ENCODE results near the gene NME1.
"Not testable (repeated sequence)": the region's sequence is repeated elsewhere in the genome, so short reads cannot be mapped to it uniquely, and the experiment has no call there.

The NME1 gene

DNA sequence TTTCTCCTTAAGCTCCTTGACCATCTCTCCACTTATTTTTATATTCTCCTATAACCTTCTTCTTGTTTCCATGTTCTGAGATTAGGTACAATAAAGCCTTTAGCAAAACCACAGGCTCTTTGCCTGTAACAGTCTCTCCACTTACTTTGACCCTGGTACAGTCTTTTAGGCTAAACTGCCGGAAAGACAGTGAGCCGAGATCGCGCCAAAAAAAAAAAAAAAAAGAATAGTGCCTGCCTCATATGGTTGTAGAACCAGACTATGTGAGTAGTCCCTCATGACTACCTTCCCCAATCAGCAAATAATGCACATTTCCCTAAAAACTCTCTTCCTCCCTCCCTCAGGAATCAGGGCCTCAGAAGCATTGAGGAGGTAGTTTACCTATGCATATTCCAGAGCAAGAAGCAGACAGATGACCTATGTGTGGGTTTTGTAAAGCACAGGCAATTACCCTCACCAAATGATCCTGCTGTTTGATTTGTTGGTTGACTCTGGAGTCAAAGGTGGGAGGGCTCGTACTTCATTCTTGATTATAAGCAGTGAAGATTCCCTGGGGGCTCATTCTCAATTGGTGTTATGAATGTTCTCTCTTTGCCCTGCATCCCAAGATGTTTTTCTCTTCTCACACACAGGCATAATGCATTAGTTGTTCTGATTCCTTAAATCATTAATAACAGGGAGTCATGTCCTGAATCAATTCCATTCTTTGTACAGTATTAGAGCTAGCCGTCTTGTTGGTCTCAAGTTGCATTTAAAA, 8.9 kb upstream of the NME1 start:
- DNase-seq (ENCODE audit: low read depth) = no peak

DNA sequence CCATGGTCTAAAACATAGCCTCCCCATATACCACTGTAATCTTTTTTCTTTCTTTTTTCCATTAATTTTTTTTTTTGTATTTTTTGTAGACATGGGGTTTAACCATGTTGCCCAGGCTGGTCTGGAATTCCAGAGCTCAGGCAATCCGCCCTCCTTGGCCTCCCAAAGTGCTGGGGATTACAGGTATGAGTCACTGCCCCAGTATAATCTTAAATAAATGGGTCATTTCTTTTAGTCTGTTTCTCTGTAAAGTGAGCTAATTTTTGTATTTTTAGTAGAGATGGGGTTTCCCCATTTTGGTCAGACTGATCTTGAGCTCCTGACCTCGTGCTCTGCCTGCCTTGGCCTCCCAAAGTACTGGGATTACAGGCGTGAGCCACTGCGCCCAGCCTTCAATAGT, 5.7 kb upstream of the NME1 start:
- DNase-seq (ENCODE audit: low read depth) = no peak

DNA sequence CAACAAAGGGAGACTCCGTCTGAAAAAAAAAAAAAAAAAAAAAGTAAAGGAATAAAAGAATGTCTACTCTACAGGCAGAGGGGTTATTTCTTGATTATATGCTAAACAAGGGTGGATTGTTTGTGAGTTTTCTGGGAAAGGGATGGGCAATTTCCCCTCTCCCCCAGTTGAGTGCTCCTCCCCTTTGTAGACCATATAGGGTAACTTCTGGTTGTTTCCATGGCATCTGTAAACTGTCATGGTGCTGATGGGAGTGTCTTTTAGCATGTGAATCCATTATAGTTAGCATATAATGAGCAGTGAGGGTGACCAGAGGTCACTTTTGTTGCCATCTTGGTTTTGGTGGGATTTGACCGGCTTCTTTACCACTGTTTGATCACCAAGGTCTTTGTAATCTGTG, 4.2 kb upstream of the NME1 start:
- no peak for DNase-seq (ENCODE audit: low read depth)

DNA sequence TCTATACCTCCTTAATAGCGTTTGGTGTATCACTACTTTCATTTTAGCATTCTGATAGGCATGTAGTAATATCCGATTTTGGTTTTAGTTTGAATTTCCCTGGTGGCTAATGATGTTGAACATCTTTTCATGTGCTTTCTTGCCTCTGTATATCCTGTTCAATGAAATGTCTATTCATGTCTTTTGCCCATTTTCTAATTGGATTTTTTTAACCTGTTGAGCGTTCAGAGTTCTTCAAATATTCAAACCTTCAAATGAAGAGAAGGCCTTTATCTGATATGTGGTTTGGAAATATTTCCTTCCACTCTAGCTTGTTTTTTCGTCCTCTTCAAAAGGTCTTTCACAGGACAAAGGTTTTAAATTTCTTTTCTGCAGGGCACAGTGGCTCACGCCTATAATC, 2.4 kb upstream of the NME1 start:
- DNase-seq (ENCODE audit: low read depth) = no peak

DNA sequence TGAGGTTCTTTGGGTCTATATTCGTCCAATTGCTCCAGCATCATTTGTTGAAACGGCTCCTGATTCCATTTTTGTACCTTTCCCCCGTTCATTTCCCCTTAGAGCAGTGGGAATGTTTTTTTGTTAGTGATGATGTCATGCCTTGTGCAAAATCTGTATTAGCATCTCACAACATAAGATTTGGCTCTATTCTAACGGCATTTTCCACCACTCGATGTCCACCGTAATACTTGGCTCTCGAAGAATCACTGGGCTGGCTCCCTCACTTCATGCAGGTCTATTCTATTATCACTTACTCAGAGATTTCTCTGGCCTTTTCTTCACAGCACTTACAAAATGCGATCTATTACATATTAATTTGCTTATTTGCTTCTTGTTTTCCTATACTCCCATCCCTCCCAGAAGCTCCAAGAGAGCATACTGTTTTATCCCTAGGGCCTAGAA, 571 bp upstream of the NME1 start:
- DNase-seq (ENCODE audit: low read depth) = no peak

DNA sequence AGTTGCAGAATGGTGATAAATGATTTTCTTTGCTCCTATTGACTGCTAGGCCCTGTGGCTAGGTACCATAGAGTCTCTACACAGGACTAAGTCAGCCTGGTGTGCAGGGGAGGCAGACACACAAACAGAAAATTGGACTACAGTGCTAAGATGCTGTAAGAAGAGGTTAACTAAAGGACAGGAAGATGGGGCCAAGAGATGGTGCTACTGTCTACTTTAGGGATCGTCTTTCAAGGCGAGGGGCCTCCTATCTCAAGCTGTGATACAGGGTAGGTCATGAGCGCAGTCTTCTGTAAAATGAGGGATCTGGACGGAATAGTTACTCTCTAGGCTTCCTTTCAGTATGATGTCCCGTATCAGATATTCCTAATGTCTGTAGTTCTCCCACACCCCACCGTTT, 817 bp downstream of the NME1 start:
- no peak for DNase-seq (ENCODE audit: low read depth)

DNA sequence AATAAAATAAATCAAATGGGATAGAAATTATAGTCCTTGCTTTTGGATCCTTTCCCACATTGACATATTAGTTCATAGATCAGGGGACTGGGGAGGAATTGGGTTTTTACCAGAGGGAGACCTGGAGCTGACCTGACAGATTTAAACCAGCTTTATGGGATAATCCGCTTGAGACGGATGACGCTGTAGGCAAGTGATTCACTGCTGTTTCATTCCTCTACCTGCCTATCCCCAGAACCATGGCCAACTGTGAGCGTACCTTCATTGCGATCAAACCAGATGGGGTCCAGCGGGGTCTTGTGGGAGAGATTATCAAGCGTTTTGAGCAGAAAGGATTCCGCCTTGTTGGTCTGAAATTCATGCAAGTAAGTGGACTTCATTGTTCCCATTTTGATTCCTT, 2.1 kb downstream of the NME1 start:
- no peak for DNase-seq (ENCODE audit: low read depth)

DNA sequence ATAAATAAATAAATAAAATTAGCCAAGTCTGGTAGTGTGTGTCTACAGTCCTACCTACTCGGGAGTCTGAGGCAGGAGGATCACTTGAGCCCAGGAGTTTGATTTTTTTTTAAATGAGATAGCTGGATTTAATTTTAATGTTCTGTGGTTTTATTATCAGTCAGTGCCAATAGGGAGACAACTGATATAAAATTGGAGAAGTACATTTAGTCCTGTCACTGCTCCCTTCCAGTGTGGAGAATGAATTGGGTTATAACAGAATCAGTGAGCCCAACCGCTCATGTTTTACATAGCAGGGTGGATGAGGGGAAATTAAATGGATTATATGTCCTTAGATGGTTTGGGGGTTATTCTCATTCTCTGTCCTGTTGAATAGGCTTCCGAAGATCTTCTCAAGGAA, 6.2 kb downstream of the NME1 start:
- no peak for DNase-seq (ENCODE audit: low read depth)

DNA sequence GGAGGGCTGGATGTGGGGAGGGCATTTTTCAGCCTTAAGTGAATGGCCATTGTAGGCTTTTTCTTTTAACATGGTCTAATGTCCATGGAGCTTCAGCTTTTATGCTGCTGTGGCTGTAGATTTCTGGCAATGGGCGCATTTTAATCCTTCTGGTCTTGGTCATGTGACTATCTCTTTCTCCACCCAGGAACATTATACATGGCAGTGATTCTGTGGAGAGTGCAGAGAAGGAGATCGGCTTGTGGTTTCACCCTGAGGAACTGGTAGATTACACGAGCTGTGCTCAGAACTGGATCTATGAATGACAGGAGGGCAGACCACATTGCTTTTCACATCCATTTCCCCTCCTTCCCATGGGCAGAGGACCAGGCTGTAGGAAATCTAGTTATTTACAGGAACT, 8.2 kb downstream of the NME1 start:
- no peak for DNase-seq (ENCODE audit: low read depth)

DNA sequence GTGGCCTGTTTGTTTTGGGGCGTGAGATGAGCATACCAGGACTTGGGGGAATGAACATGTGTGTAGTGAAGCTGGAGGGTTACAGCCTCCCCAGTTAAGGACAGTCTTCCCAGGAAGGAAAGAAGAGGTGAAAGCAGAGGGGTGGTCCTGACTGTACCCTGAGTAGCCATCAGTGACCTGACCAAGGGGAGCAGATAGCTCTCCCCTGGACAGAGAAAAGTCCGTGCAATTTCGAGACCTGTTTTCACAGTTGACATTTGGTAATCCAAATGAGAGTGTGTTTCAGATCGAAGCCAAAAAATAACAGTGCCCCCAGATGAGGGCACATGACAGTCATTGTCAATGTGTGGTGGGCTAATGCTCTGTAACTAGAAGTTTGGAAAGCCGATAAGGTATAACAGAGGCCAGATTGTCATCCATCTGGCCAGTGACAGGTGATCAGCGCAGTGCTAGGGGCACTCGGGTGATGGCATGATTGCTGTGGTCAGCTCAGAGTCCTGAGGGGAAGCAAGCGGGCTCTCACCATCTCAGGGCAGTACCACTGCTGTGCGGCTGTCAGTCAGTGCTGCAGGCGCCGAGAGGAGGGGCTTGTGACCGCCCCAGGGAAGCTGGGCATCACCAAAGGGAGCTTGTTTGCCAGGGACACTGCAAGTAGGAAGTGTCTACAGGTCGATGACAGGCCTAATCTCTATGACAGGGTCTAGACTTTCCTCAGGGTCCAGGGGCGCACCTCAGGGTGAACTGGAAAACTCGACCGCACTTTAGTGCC, 11.7 kb downstream of the NME1 start:
- DNase-seq (ENCODE audit: low read depth) = no peak

DNA sequence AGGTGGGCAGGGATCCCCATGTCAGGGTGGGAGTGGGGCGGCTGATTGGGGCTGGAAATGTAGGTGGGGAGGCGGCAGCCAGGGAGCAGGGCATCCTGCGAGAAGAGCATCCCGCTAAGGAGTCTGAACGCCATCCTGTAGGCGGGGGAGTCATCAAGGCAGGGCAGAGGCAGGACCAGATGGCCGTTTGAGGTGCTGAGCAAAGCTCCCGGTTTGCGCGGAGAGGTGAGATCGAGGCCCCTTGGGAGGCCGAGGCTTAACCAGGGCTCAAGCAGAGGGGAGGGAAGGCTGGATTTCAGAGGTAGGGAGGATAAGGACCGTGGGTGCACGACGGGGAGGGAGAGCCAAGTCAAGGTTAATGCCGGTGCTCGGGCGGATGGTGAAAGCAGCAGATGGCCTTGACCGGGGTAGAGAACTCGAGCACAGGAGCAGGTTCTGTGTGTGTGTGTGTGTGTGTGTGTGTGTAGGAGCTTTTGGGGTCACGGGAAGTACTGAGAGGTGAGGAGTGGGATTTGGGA, 12.4 kb downstream of the NME1 start:
- no peak for DNase-seq (ENCODE audit: low read depth)

DNA sequence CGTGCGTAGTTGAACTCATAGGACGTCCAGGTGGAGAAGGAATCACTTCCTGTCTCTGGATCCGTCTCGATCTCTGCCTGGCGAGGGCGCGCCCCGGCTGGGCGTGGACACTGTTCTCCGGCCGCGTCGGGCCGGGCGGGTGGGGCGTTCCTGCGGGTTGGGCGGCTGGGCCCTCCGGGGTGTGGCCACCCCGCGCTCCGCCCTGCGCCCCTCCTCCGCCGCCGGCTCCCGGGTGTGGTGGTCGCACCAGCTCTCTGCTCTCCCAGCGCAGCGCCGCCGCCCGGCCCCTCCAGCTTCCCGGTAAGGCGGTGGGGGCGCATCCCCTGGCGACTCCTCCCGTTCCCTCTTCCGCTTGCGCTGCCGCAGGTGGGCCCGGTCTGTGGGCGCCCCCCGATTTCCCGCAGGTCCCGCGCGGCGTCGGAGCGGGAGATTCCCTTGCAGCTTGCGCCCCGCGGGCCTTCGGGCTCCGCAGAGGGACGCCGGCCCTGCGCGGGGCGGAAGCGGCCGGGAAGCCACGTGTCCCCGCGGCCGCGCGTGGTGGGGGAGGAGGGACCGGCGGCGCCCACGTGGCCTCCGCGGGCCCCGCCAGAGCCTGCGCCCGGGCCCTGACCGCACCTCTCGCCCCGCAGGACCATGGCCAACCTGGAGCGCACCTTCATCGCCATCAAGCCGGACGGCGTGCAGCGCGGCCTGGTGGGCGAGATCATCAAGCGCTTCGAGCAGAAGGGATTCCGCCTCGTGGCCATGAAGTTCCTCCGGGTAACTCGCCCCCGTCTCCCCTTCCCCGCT, 13.0 kb downstream of the NME1 start, which contains the start of gene NME2:
Gene NME2 (plus strand): TSS at position 214 of the 789 bp plus-strand sequence. CDS start 420 bp downstream, at position 634.
- DNase-seq (ENCODE audit: low read depth) = peak; percentile 71

DNA sequence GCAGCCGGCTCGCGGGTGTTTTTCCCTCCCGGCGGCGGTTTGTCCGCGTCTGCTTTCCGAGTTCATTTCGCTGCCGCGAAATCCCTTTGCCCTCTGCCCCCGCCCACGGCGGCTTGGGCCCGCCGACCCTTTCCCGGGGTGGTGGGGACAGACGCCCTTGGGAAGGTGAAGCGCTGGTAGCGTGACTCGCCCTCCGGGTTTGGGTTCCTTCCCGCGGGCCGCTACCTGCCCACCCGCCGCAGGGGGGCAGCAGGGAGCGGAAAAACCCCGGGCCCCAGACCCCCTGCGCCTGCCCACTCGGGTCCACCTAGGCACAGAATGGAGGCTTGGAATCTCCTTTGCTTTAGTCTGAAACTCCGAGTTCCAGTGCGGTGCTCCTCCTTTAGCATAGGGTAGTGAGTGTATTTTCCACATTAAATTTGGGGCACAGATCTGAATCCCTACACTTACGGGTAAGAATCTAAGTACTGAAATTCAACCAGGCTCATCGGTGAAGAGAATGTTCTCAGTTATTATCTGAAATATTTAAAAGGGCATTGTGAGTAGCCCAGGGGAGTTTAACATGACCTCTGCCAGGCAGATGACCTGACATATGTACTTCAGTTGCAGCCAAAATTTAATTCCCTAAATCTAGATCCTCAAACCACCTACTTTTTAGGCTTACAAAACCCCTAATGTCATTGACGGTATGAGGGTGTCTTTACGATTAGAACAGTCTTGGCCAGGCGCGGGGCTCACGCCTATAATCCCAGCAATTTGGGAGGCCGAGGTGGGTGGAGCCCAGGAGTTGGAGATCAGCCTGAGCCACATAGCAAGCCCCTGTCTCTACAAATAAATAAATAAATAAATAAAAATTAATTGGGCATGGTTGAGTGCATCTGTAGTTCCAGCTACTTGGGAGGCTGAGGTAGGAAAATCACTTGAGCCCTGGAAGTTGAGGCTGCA, 13.9 kb downstream of the NME1 start:
- DNase-seq (ENCODE audit: low read depth) = peak; percentile 29

DNA sequence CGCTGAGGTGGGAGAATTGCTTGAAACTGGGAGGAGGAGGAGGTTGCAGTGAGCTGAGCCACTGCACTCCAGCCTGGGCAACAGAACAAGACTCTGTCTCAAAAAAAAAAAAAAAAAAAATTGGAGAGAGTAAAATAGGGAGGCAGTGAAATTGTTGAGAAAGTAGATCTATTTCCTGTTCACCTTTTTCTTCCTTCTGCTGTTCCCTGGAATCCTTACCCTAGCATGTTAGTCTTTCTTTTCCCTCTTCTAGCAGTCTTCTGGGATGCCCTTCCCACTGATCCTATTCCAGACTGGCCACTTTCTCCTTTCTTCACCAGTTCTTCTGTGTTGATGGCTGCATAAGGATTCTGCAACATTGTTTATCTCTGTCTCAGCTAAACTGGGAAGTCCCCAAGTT, 16.0 kb downstream of the NME1 start:
- no peak for DNase-seq (ENCODE audit: low read depth)

DNA sequence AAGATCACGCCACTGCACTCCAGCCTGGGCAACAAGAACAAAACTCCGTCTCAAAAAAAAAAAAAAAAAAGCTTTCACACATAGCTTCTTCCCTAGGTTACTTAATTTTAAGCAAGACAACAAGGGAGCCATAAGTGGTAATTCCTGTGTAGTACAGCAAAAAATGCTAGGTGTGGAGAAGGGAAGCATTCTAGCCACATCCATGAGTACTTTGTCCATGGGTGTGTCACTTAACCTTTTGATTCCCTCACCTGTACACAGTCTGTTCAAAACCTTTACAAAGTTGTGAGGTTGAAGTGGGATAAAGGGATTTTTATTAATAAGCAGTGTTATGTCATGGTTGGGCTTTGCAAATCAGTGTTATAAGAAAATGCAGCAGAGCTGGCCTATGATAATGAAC, 17.4 kb downstream of the NME1 start:
- no peak for DNase-seq (ENCODE audit: low read depth)

DNA sequence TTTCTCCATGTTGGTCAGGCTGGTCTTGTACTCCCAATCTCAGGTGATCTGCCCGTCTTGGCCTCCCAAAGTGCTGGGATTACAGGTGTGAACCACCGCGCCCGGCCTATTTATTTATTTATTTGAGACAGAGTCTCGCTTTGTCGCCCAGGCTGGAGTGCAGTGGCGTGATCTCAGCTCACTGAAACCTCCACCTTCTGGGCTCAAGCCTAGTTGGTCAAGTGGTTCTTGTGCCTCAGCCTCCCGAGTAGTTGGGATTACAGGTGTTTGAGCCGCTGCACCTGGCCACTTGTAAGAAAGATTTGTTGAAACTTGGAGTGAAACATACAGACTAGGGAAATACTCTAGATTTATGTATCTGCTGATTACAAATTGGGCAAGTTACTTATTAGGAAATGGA, 18.7 kb downstream of the NME1 start:
- DNase-seq (ENCODE audit: low read depth) = not testable (repeated sequence)

DNA sequence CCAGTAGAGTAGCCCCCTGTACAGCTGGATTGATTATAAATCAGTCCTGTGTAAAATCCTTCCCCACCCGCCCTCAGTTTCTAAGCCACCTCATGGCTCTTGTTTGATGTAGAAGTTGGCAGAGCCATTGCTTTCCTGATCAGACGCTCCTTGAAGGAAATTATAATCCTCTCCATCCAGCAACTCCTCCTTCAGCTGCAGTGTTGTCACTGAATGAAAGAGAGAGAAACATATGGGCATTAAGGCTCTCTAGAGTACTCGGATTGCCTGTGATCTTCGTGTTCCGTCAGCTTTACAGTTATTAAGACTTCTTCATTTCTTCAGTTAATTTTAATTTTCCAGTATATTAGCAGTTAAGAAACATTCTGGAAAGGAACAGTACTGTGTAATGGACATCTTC, 27.1 kb downstream of the NME1 start:
- DNase-seq (ENCODE audit: low read depth) = no peak

DNA sequence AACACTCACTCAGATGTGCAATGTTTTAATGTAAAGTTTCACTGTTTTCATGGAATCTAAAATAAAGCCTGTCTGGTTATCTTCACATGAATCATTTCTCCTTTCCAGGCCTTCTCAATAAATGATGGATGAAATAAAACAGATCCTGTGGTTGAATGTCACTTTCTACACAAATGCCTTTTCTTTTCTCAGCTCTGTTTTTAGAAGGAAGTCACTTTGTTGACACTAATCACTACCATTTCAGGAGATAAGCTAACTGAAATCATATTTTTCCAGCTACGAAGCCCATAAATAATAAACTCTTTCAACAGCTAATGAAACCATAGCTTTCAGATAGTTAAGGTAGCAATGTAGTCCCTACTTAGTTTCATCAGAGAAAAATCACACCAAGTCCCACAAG, 30.8 kb downstream of the NME1 start:
- no peak for DNase-seq (ENCODE audit: low read depth)

DNA sequence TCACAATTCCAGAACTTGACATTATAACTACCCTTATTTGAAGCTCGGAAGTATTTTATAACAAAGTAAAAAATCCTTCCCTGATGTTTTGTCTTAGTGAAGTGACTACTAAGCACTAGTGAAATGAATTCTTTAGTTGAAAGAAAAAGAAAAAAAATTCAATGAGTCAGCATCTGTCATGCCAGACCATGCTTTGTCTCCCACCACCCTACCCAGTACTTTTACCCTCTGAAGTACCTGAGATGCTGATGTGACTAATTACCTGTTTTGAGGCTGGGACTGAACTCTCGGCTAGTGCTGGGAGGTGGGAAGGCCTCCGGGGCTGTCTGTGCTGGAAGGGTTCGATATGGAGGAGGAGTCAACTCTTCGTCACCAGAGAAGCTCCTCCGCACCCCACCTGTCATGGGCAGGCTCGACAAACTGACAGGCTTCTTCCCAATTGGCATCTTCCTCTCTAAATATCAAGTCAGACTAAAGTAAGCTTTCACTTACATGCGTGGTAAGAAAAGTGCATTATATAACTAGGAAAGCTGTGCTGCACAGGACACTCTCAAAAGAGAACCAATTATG, 32.5 kb downstream of the NME1 start:
- DNase-seq (ENCODE audit: low read depth) = no peak

DNA sequence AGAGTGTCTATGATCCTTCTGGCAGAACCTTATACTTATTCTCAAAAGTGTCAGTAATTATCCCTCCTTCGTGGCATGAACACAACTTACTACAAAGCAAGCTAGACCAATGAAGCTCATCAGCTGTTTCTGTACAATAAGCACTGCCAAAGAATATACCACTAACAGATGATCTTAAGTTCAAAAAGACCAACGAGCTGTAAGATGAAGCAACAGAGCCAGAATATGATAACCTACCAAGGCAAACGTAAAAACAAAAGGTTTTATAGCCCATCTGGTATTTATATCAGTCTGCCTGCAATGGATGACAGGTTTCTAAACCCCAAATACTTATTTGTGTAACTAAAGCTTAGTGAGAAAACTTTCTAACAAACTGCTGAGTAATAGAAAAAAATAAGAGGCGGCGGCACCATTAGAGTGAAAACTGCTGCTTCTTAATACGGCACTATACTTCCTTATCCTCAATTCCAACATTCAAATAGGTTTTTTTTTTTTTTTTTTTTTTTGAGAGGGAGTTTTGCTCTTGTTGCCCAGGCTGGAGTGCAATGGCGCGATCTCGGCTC, 35.0 kb downstream of the NME1 start:
- no peak for DNase-seq (ENCODE audit: low read depth)

DNA sequence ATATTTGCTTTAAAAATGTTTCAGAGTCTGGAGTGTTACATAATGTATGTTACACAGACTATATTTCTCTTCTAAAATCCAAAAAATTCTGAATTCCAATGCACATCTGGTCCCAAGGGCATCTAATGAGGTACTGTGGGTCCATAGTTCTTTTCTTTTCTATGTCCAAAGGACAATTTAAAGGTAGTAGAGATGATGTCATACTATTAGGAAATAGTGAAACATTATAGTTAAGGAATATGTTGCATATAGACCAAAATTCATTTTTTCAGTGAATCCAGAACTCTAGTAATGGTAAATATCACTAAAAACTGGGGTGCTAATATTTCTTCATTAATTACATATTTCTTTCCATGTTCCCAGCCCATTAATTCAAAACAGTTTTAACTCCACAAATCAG, 35.8 kb downstream of the NME1 start:
- no peak for DNase-seq (ENCODE audit: low read depth)

Data from CMK (cell line).